NB4 (cell line): ENCODE results near the gene ERN2.

ENCODE experiments used
- DNase-seq: peaks from one replicate; pipeline ENCODE4 v3.0.0; 2010; ENCODE audit warnings: low read depth
- H3K4me3 ChIP-seq: one replicate; pipeline ENCODE4 v1.5.1; 2011; ENCODE audit warnings: mild to moderate bottlenecking, low read depth, low read length, moderate library complexity
- CTCF ChIP-seq: IDR thresholded peaks from one replicate; pipeline ENCODE4 v1.5.1; 2012; ENCODE audit warnings: low read depth, low read length
- MAX ChIP-seq: IDR thresholded peaks from 2 replicates; pipeline ENCODE4 v1.6.1; 2011; ENCODE audit warnings: low read depth, low read length
- MYC ChIP-seq: IDR thresholded peaks from 2 replicates; pipeline ENCODE4 v1.6.1; 2011; ENCODE audit warnings: low read depth, low read length
- POLR2A ChIP-seq: IDR thresholded peaks from 2 replicates; pipeline ENCODE4 v1.6.1; 2011; ENCODE audit warnings: mild to moderate bottlenecking; ENCODE audit not compliant: insufficient read length; ENCODE audit errors: extremely low read depth

ERN2 gene

GRCh38 chr16:23712976-23713375, at the start of gene ERN2:
Gene ERN2 (minus strand): TSS chr16:23713222. CDS start chr16:23713187, 35 bp downstream.
- no peak for DNase-seq
- TF ChIP-seq MYC = no peak
- TF ChIP-seq CTCF = no peak
- TF ChIP-seq POLR2A = no peak
- TF ChIP-seq MAX = no peak
- H3K4me3 ChIP-seq = no peak within 1 kb of the TSS

- no peak for TF ChIP-seq CTCF
- TF ChIP-seq POLR2A = no peak
- TF ChIP-seq MAX = no peak
- no peak for TF ChIP-seq MYC
- no peak overlapping the region for H3K4me3 ChIP-seq
- DNase-seq = no peak
Measured at GRCh38 chr16:23757937-23758619, 45.1 kb upstream of the ERN2 start.

GRCh38 chr16:23757116-23757515, 44.1 kb upstream of the ERN2 start:
- TF ChIP-seq POLR2A (no peak), MAX (no peak), MYC (no peak), CTCF (no peak)
- DNase-seq = no peak
- no peak overlapping the region for H3K4me3 ChIP-seq

GRCh38 chr16:23755484-23755809, 42.4 kb upstream of the ERN2 start:
- no peak overlapping the region for H3K4me3 ChIP-seq
- DNase-seq = no peak
- no peak for TF ChIP-seq MAX
- TF ChIP-seq POLR2A = no peak
- TF ChIP-seq CTCF = no peak
- no peak for TF ChIP-seq MYC

GRCh38 chr16:23754594-23755483, 41.8 kb upstream of the ERN2 start, which contains the start of gene CHP2:
Gene CHP2 (plus strand): TSS chr16:23755026. CDS start chr16:23755050, 24 bp downstream.
- H3K4me3 ChIP-seq = no peak within 1 kb of the TSS
- DNase-seq = no peak
- TF ChIP-seq CTCF (no peak), MYC (no peak), POLR2A (no peak), MAX (no peak)
